NCI-H1105 treated with DMSO at 0.1 percent for 48 hours (cell line): ENCODE data around the gene ATG3.
A peak's percentile ranks its signal among the peaks of the same experiment; 100 is the strongest.
"Not testable (repeated sequence)": the region's sequence is repeated elsewhere in the genome, so short reads cannot be mapped to it uniquely, and the experiment has no call there.

Source experiments
- DNase-seq: peaks from one replicate; lab custom pipeline; 2025; lab: John Stamatoyannopoulos, UW

ATG3 gene

GRCh38 chr3:112561734-112562529 is at the start of gene ATG3, which contains the start of gene SLC35A5:
Gene ATG3, minus strand, starts transcription at chr3:112561962. Its CDS starts 434 bp downstream, at chr3:112561528.
Gene SLC35A5, plus strand, starts transcription at chr3:112562045. Its CDS starts 1,359 bp downstream, at chr3:112563404.
- peak; percentile 97 for DNase-seq

- no peak for DNase-seq
Observed at GRCh38 chr3:112610121-112610520, 48.4 kb upstream of the ATG3 start.

- DNase-seq, result no peak
Observed at GRCh38 chr3:112607863-112608262, 46.1 kb upstream of the ATG3 start.

GRCh38 chr3:112606098-112606497 is 44.3 kb upstream of the ATG3 start:
- no peak for DNase-seq

GRCh38 chr3:112605285-112605684 is 43.5 kb upstream of the ATG3 start:
- no peak for DNase-seq

- no peak for DNase-seq
Observed at GRCh38 chr3:112604536-112604935, 42.8 kb upstream of the ATG3 start.

- DNase-seq, result no peak
Observed at GRCh38 chr3:112602217-112602838, 40.6 kb upstream of the ATG3 start.

GRCh38 chr3:112598731-112599130 is 37.0 kb upstream of the ATG3 start:
- no peak for DNase-seq

- no peak for DNase-seq
Observed at GRCh38 chr3:112597945-112598344, 36.2 kb upstream of the ATG3 start.

- DNase-seq, result no peak
Observed at GRCh38 chr3:112594856-112595255, 33.1 kb upstream of the ATG3 start.

GRCh38 chr3:112593258-112593657 is 31.5 kb upstream of the ATG3 start:
- no peak for DNase-seq

- DNase-seq, result no peak
Observed at GRCh38 chr3:112587336-112587735, 25.6 kb upstream of the ATG3 start.

GRCh38 chr3:112585782-112586181 is 24.0 kb upstream of the ATG3 start:
- no peak for DNase-seq

- DNase-seq, result no peak
Observed at GRCh38 chr3:112583105-112583504, 21.3 kb upstream of the ATG3 start.

- DNase-seq, result peak; percentile 48
Observed at GRCh38 chr3:112582244-112582874, 20.6 kb upstream of the ATG3 start.

GRCh38 chr3:112579697-112580096 is 17.9 kb upstream of the ATG3 start:
- no peak for DNase-seq

GRCh38 chr3:112579232-112579631 is 17.5 kb upstream of the ATG3 start:
- DNase-seq, result no peak

GRCh38 chr3:112572701-112573100 is 10.9 kb upstream of the ATG3 start:
- DNase-seq, result no peak

GRCh38 chr3:112569265-112569664 is 7.5 kb upstream of the ATG3 start:
- no peak for DNase-seq

GRCh38 chr3:112568642-112569041 is 6.9 kb upstream of the ATG3 start:
- DNase-seq, result no peak

- DNase-seq, result no peak
Observed at GRCh38 chr3:112564940-112565305, 3.2 kb upstream of the ATG3 start.

GRCh38 chr3:112564247-112564939 is 2.6 kb upstream of the ATG3 start:
- not testable (repeated sequence) for DNase-seq

- no peak for DNase-seq
Observed at GRCh38 chr3:112561484-112561733, 353 bp downstream of the ATG3 start.
